Lower leg skin (tissue), 3 donors: ENCODE results near the gene FOXP2.
"Not testable (repeated sequence)": the region's sequence is repeated elsewhere in the genome, so short reads cannot be mapped to it uniquely, and the experiment has no call there.

Source experiments
- POLR2A ChIP-seq, 2 donors: fragments of 450-650 bp; IDR thresholded peaks; one replicate each; pipeline ENCODE4 v1.6.1; 2016 to 2017; ENCODE audit warnings: antibody characterized with exemption in 2 of 2, mild to moderate bottlenecking in 1 of 2, moderate library complexity in 1 of 2
- TF ChIP-seq, protein P1 (sequence below), 3 donors: fragments of 450-650 bp; IDR thresholded peaks; one replicate each; pipeline ENCODE4 v1.5.1; 2016; ENCODE audit warnings: antibody characterized with exemption in 3 of 3, mild to moderate bottlenecking in 3 of 3, moderate library complexity in 2 of 3

DNA sequence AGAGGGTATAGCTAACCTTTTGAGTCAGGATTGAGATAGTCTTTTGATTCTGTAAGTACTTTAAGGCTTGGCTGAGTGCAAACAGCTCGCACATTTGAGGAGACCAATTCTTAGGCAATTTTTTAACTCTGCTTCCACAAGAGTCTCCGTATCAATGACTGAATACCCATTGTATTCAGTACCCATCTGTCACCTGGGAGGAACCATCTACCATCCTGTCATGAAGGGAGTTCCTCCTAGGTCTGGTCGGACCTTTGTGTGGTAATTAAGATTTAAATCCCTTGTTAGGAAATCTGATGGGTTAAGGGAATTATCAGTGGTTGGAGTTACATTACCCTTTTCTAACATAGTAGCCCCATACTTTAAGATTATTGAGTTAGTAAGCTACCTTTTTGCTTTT lies 30.3 kb upstream of the FOXP2 start:
- TF ChIP-seq, protein P1, sequence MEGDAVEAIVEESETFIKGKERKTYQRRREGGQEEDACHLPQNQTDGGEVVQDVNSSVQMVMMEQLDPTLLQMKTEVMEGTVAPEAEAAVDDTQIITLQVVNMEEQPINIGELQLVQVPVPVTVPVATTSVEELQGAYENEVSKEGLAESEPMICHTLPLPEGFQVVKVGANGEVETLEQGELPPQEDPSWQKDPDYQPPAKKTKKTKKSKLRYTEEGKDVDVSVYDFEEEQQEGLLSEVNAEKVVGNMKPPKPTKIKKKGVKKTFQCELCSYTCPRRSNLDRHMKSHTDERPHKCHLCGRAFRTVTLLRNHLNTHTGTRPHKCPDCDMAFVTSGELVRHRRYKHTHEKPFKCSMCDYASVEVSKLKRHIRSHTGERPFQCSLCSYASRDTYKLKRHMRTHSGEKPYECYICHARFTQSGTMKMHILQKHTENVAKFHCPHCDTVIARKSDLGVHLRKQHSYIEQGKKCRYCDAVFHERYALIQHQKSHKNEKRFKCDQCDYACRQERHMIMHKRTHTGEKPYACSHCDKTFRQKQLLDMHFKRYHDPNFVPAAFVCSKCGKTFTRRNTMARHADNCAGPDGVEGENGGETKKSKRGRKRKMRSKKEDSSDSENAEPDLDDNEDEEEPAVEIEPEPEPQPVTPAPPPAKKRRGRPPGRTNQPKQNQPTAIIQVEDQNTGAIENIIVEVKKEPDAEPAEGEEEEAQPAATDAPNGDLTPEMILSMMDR (IDR thresholded peaks at IDR 0.05), result not testable (repeated sequence)
- not testable (repeated sequence) for TF ChIP-seq POLR2A (IDR thresholded peaks at IDR 0.05)
